Lung microvascular endothelial cell (primary cell): ENCODE data around the gene ARHGAP31. TPM values are rescaled to one million over a fixed set of nuclear protein-coding genes. Genes with fewer than 3 reads are reported as not detected.

Experiments
- DNase-seq, 2 donors: peaks; one replicate each; pipeline versions ENCODE4 v3.0.0 to v3.0.0-alpha.2; 2010; ENCODE audit warnings: low read depth in 2 of 2
- total RNA-seq: library from RNA; depleted of rRNA; stranded (reverse); fragments of >200 nt; gene quantifications from 2 replicates; pipeline ENCODE4 v1.2.1, GENCODE V29; 2014

ARHGAP31 gene
- total RNA-seq, 1 donor from 2014 or later: 21.6 TPM

DNA sequence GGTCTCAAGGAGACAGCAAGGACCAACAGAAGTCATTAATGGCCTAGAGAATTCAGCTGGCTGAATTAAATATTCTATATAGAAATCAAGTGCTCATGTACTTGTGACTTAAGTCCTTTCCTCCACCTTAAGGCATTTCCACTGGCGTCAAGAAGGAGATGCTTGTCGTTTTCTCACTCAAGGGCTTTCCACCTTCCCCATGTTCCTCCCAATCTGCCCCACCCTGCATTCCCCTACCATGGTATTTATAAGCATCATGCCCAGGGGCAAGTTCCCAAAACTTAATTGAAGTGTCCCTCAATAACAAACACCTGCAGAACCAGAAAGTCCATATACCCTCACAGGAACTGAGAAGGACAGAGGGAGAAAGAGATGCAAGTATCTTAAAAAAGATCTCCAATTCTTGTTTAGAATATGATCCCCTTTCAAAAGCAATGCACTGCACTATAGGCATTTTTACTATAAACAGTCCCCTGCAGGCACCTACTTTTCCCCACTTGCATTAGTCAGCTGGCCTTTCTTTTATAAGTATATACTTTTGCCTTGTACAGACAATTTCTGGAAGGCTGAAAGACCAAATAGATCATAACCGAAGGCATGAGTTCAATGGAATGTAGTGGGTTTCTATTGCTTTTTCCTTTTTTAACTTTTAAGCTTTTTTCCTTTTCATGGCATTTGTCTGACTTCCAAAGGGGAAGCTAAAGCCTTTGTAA is 139.6 kb downstream of the ARHGAP31 start:
- no peak for DNase-seq

DNA sequence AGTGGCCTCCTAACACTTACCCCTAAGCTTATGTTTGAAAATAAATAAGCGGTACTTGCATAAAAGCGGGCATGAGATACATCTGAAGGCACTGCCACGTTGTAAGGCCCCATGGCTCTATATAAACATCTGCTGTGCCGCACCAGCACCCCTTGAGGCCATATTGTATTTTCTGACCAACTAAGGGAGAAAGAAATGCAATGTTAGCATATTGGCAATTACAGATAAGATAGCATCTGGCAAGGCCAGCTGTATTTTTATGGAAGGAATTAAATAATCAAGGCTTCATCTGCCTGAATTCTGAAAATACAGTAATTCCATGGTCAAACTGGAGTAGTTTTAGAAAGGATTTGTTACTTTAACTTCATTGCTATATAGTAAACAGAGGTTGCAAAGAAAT is 140.5 kb downstream of the ARHGAP31 start:
- DNase-seq: no peak

DNA sequence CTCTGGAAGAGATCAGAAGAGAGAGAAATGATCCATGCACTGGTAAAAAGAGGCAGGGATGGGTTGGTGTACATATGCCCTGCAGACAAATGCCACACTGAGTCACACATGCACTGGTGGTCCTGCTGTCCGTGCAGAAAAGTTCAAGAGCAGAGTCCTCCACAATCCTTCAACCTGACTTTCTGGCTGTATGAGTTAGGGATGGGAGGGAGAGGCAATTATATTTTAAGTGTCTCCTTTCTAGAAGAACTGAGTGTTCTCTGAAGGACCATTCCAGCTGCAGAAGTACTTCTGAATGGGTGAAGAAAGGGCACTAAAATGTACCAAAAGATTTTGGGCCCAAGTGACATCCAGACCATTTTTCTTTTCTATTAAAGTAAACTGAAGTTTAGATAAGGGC is 142.8 kb downstream of the ARHGAP31 start:
- DNase-seq: no peak

DNA sequence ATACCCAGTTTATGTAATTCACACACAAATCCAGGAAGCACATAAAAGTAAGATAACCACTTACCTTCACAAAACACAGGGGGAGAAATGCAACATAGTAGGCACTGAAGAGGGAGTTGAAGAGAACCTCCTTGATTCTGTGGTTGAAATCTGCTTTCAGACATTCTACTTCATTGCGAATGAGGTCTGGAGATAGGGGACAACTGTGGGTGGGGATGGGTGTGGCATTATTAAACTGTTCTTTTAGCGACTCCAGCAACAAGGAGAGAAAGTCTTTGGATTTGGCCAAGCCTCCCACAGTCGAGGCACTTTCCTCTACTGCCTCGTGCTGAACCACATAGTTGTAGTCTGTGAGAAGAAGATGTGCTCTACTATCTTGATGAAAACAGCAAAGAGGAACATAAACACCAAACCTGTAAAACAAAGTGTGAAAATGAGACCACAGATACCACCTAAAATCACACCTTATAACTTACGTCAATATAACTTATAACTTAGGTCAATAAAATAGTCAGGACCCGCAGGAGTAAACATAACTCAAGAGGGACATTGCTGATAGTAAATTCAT is 143.6 kb downstream of the ARHGAP31 start:
- no peak for DNase-seq

DNA sequence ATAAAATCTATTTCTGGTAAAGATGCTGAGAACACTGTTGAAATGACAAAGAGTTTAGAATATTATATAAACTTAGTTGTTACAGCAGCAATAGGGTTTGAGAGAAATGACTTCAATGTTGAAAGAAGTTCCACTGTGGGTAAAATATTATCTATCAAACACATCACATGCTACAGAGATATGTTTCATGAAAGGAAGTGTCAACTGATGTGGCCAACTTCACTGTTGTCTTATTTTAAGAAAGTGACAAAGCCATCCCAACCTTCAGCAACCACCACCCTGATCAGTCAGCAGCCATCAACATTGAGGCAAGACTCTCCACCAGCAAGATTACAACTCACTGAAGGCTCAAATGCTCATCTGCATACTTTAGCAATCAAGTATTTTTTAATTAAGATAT is 149.0 kb downstream of the ARHGAP31 start:
- DNase-seq: no peak

DNA sequence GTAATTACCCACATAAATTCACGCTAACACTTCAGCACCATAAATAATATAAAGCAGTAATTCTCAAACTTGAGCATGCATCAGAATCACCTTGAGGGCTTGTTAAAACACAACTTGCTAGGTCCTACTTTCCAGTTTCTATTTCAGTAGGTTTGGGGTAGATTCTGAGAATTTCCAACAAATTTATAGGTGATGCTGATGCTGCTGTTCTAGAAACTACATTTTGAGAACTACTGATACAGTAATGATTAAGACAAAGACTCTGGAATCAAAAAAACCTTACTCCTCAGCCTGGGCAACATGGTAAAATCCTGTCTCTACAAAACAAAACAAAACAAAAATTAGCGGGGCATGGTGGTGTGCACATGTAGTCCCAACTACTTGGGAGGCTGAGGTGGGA is 150.4 kb downstream of the ARHGAP31 start:
- no peak for DNase-seq

DNA sequence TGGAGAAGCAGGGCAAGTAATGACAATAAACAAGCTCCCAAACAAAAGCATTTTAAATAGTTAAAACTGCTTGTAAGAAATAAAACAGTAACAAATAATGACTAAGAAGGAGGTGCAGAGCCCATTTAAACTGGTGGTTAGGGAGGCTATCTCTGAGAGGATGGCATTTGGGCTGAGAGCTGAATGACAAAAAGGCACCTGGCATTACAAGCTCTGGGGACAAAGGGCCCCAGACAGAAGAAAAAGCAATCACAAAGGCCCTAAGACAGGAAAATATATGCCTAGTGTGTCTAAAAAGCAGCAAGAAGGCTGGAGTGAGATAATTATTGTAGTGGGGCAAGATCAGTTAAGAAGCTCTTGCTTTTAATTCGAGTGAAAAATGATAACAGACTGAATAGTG is 159.6 kb downstream of the ARHGAP31 start:
- no peak for DNase-seq

DNA sequence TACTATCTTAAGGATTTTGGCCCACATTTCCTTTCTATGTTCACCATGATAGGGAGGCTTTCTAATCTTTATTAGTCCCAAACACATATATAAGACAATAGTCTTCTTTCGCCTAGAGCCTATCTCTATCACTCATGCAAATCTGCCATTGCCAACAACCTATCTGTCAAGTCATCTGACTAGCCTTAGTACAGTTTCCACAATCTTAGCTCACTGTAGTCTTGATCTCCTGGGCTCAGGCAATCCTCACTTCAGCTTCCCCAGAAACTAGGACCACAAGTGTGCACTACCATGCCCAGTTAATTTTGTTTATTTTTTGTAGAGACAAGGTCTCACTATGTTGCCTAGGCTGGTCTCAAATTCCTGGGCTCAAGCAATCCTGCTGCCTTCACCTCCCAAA is 162.3 kb downstream of the ARHGAP31 start:
- DNase-seq: no peak

DNA sequence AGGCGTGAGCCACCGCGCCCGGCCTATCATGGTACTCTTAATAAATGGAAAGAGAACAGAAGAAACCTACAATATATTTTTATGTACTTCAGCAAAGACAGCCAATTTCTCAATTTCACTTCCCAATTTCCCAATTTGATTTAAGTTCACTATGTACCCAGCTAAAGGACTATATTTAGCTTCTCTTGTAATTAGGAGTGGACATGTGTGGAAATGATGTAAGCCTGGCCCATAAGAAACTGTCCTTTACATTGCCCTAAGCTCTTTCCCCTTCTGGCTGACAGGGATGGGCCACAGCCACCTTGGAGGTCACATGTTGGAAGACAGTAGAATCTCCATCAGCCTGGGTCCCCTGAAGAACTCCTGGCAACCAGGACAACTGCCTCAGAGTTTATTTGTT is 163.1 kb downstream of the ARHGAP31 start:
- no peak for DNase-seq

DNA sequence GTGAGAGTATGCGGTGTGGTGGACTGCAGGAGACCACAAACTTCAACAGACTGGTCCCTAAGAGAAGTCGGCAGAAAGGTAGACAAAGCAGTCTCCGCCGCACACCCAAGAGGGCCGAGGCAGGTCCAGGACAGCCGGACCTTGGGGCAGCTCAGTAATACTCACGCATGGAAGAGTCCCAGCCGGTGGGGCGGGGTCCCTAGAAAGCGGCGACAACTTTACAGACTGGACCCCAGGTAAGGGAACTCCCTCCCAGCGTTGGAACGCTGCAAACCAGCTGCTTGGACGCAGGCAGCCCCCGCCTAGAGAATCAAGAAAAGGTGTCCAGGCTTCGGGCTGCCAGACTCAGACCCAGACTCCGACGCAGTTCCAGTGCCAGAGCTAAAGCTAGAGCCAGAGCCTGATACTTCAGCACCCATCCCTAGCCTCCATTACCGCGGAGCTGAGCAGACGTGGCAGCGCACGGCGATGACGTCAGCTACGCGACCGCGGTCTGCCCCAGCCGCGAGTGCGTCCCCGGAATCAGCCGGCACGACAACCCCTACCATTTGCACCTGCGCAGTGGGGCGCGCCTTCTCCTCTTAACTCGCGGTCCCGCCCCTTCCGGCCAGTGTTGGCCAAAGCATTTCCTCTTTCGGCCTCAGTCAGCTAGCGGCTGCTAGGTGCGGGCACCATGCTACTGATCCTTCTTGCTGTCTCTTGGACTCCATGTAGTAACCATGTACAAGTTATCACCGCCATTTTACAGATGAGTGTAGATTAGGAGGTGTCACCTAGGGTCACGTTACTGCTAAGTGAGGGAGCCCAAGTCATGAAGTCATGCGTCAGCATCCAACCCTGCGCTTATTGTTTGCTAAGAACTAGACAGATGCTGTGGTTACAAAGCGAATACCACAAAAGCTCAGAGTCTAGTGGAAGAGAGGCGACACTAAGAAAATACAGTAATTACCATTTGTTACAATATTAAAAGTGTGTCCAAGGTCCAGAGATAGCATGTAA is 169.3 kb downstream of the ARHGAP31 start, which contains the start of gene TMEM39A:
Gene TMEM39A, minus strand, starts transcription at position 445 of the 999 bp plus-strand sequence. CDS start 1,541 bp downstream, outside the sequence.
- peak; percentile 99 for DNase-seq

DNA sequence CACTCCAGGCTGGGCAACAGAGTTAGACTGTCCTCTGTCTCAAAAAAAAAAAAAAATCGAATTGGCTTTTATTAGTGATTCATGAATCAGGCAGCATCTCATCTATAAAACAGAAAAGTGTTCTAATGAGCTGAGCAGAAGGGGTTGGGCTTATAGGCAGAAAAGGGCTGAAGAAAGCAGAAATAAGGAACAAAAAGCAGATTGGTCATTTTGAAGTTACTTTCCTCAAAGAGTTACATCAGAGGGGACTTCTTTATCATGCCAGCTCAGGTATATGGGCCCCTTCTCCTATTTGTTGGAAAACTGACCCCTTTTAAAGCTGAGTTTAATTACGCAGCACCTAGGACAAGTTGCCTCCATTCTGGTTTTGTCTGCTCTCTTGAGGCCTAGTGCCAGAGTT is 173.9 kb downstream of the ARHGAP31 start:
- peak in 1 of 2 donors; percentile 1 for DNase-seq

DNA sequence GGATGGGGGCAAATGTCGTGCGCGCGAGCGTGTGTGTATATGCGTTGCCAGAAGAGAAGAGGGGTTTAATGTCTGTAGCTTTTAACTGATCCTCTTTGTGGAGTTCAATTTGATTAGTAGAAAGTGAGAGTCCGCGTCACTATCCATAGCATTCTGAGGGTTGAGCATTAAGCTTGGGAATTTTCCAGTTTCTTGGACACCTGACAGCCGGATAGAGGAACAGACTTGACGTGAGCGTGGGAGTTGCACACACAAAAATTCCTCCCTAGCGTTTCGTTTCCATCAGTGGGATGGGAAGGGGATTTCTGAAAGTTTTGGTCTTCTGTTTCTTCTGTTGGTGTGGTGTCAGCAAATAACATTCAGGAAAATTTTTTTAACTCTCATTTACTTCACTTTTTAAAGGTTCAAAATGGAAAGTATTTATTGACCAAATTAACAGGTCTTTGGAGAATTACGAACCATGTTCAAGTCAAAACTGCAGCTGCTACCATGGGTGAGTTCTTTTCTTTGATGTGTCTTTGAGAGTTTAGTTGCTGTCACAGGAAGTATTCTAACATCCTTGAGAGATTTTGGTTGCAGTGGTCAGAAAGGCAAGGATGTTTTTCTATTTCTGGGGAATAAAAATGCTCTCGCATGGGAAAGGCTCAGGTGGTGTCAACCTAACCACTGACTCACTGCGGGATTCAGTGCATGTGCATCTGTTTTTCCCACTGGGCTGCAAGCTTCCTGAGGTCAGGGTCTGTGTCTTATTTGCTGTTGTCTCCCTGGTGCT is 175.4 kb downstream of the ARHGAP31 start:
- peak; percentile 7 to 42 for DNase-seq

Other genes with a start within 250 kb of the ARHGAP31 start
- not detected in 2 replicates for gene TEX55, start 148.2 kb upstream of the ARHGAP31 start, total RNA-seq
- gene UPK1B, start 120.8 kb upstream of the ARHGAP31 start, total RNA-seq: under 0.01 TPM in 1 of 2 replicates, not detected in the other
- 3.0 and 3.5 TPM in 2 replicates for gene B4GALT4, start 53.5 kb upstream of the ARHGAP31 start, total RNA-seq
- gene TMEM39A, start 169.2 kb downstream of the ARHGAP31 start, total RNA-seq: 20.0 and 26.6 TPM in 2 replicates
- 10.2 and 17.3 TPM in 2 replicates for gene POGLUT1, start 174.6 kb downstream of the ARHGAP31 start, total RNA-seq
- gene TIMMDC1, start 204.2 kb downstream of the ARHGAP31 start, total RNA-seq: 25.3 and 28.2 TPM in 2 replicates